HL-60/S4 treated with phorbol 12-myristate 13-acetate at 8.2 ng/mL for 4 days and 3 days (cell line): Measurements from ENCODE around the gene BMERB1.

Experiments
- in situ Hi-C: fragments of 300-500 bp; cut with MboI; formaldehyde crosslinking; loops from 2 replicates; pipeline ENCODE4 v1.15.0; 2022; ENCODE audit warnings: low sequenced_read_pairs

The BMERB1 gene

DNA sequence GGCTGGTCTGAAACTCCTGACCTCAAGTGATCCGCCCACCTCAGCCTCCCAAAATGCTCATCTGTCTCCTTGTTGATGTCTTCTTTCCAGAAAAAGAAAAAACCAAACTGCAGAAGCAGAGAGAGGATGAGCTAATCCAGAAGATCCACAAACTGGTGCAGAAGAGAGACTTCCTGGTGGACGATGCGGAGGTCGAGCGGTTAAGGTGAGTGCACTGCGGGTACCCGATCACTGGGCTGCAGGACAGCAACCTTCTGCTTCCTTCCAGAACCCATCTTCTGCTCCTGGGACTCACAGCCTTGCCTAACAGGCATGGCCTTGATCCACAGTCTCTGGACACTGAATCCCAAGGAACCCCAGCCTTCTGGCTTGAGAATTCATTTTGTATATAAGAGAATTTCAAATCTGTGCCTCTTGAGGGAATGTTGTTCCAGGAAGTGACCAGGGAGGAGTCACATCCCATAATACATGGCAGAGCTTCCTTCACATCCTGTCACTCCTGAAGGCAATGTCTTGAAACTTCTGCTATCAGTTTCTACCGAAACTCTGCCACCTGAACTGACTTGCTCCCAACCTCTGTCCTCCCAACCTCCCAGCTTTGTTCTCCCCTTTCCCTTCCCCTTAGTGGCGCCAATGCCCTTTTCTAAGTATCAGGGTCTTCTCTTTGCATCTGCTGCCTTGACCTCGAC is 146.9 kb downstream of the BMERB1 start:
- in situ Hi-C loops, result no loop called here

DNA sequence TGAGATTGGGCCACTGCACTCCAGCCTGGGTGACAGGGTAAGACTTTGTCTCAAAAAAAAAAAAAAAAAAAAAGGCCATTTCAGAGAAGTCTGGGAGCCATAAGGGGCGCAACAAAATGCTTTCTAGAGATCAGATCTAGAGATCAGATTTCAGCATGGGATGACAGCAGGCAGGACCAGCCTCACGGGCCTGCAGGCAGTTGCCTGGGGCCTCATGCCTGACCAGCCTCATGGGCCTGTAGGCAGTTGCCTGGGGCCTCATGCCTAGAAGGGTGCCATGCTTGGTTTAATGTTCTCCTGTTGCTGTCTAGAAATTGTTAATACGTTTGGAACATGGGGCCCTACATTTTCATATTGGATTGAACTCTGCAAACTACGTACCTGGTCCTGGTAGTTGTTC is 149.1 kb downstream of the BMERB1 start:
- in situ Hi-C loops, result no loop called here

DNA sequence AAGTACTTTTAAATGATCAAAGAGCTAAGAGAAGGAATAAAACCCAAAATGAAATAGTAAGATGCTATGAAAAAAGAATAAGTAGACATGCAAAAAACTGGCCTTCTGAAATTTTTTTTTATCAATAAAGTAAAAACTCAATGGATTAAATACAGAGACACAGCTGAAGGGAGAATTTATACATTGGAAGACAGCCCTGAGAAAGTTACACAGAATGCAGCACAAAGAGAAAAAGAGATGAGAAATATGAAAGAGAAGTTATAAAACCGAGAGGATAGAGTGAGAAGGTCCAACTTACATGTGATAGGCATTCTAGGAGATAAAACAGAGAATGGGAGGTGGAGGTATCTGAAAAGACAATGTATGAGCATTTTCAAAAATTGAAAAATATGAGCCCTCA is 151.6 kb downstream of the BMERB1 start:
- in situ Hi-C loops, result no loop called here

DNA sequence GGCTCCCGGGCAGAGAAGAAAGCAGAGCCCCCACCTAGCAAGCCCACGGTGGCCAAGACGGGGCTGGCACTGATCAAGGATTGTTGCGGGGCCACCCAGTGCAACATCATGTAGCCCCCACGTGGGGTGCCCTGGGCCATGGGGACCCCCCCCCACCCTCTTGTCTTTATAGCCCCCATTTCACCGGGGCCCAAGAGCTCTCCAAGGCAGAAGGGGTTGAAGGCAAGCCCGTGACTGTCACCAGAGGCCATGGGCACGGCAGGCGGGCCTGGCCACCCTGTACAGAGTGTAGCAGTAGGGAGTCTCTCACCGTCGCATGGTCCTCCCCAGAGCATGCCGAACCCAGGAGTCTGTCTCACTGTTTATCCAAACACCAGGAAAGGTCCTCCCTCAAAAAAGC is 152.3 kb downstream of the BMERB1 start:
- in situ Hi-C loops, result no loop called here

DNA sequence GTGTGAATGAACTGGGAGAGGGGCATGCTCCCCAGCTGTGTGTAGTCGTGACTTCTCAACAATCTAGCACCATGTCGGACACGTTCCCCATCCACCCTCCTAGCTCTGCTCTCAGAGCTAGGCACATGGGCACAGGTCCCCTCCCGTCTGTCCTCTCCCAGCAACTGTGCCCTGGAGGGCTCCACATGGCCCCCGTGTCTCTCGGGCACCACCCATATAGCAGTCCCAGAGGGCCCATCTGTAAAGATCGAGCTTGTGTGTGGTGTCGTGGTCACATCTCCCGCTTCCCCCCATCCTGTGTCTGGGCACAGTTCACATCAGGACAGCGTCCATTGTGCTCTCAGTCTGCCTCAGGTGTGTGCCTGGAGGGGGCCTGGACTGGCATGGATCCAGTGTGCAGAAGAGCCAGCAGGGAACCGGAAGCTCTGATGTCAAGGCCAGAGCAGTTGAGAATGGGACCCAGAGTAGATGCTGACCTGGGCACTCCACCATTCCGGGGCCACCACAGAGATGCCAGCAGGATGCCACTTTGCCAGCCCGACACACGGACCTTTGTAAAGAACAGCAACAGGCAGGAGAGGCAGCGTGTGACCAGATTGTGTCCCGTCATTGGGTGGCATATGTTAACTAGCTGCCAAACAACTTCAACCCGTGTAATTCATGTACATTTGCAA is 152.9 kb downstream of the BMERB1 start:
- in situ Hi-C loops, result no loop called here

DNA sequence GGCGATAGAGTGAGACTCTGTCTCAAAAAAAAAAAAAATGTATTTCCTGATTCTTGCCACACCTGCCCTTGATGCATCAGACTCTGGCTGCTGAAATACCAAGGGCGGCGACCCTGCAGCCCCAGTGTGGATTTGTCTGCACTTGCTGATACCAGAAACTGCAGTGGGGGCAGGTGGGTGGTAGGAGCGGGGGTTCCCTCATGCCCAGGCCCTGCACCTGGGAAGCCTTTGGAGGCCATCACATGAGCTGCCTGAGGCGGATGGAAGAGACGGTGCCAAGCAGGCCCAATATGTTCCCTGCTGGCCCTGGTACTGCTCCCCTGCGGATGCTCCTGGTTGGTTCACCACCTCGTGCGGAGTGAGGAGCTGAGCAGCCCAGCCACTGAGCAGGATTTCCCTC is 157.9 kb downstream of the BMERB1 start:
- in situ Hi-C loops, result no loop called here

DNA sequence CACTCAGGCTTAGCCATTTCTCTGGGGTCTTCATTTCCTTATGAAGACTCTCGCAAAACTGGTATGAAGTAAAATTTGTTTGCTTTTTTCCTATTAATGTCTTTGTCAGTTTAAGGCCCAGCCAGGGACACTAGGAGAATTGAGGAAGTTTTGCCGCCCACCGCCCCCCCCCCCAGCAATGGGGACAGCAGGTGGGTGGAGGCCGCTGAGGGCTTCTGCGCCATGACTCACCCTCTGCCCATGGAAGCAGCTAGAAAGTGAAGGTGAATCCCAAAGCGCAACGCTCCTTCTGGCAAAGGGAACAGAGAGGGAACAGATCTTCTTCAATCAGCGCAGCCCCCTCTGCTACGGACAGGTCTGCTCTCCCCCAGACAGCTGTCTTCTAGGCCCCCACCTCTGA is 158.8 kb downstream of the BMERB1 start:
- in situ Hi-C loops, result no loop called here

DNA sequence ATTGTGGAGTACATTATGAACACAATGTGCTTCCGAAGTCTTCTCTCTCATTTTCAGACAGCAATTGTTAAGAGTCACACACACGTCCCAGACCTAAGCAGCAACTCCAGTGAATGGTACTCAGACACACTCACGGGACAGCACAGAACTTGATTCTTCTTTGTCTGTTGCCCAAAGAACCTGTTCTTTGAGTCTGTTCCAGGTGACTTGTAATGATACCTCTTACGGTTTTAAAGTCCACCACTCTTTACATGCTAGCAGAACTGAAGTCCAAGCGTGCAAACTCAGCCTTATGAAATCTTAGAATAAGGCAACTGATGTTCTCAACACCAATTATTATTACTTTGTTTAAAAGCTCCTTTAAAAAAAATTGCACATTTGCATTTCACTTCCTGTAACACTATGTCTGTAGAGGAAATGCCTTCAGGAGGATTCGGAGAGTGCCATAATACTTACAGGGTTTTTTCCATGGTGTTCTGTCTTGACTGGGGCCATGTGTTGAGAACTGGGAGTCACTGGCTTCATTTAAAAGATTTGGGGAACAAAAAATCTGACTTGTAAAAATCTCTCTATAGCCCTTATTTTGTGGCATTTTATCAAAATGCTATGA is 160.4 kb downstream of the BMERB1 start:
- in situ Hi-C loops, result no loop called here

DNA sequence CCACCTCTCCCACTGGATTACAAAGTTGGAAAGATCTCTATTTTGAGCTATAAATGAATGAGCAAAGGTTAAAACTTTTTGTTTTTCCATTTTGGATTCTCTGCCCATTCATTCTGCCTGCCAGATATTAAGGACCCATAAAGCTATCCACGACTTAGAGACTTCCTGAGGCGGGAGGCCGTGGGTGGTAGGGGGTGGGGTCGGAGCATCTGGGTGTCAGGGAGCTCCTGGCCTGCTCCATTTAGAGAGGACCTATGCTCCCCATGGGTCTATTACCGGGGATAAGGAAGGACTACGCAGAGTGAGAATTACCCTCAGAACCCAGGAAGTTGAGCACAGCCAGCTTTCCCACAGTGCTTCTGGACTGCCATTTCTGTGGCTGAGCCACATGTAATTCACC is 162.7 kb downstream of the BMERB1 start:
- in situ Hi-C loops, result no loop called here

DNA sequence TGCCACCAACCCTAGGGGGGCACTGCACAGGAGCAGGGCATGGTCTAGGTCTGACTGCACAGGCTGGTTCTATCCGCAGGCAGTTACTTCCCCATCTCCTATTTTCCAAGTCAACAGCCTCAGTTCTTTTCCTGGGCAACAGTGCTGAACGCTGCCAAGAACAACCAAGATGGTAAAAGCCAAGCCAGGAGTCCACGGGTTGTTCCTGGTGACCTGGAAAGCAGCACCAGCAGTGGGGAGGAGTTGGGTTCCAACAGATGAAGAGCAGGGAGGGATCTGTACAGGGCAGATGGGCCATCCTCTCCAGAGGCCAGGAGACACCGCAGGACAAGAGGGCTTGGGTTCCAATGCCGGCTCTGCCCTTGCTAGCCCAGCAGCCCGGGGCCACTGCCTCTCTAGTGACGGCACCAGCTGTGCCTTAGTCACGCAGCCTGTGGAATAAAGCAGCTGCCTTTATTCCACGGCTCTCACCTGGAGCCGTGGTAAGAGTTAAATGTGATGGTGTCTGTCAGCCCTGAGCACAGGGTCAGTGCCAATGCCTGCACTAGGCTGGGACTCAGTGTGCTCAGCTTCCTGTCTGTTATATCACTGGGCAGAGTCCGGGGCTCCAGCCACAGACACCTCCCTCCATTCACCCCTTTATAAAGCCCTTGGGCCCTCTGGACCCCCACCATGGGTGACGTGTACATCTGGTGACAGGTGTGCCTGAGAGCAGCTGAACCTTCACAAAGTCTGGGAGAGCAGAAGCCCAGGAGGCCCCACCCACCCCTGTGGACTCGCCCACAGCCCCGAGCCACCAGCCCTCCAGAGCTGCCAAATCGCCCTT is 163.6 kb downstream of the BMERB1 start:
- in situ Hi-C loops, result no loop called here

DNA sequence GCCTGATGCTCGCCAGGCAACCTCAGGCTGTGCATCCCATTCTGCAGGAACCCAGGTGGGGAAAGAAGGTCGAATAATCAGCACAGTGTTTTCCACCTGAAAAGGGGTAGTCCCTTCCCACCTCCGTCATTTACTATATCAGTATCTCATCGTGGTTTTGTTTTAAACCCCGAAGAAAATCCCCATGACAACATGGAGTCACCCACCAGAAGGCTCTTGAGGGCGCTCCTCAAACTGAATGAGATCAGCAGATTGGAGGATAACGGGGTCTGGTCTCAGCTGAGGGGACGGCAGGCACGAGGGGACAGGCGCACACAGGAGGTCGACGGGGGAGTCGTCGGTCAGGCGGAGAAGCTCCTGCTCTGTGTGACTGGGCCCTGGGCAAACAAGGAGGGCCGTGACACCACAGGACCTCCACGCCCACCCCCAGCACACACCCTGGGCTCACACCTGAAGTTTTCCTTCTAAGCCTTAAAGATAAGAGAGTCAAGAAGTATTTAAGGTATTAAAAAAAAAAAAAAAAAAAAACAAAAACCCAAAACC is 164.3 kb downstream of the BMERB1 start:
- in situ Hi-C loops, result no loop called here

DNA sequence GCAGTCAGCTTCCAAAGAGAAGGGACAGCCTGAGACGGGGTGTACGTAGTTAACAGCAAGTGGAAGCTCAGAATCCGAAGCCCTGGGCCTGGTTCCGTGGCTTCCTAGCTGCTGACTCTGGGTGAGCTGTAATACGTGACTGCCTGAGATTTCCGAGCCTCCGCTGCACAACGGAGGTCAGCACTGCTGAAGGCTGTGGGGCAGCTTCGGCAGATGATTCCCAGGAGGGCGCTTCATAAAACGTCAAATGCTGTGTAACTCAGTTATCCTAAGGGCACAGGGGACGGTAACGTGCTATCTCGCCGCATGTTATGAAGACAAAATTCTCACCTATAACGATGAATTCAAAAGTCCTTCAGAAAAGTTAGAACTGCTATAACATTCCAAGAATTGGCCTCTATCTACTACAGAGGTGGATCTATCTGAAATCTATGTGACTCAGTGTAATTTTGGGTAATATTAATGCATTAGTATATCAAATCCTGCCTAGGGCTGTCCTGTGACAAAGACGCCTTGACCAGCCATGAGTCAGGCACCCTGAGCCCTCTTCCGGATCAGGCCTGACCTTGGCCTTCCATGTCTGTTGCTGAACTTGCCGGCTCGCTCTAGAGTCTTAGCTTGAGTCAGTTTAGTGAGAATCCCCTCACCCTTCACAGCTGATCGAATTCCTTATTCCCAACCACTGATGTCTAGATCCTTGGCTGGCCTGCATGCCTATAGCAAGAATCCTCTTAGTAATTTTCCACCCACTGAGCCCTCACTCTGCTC is 165.1 kb downstream of the BMERB1 start:
- in situ Hi-C loops, result no loop called here

DNA sequence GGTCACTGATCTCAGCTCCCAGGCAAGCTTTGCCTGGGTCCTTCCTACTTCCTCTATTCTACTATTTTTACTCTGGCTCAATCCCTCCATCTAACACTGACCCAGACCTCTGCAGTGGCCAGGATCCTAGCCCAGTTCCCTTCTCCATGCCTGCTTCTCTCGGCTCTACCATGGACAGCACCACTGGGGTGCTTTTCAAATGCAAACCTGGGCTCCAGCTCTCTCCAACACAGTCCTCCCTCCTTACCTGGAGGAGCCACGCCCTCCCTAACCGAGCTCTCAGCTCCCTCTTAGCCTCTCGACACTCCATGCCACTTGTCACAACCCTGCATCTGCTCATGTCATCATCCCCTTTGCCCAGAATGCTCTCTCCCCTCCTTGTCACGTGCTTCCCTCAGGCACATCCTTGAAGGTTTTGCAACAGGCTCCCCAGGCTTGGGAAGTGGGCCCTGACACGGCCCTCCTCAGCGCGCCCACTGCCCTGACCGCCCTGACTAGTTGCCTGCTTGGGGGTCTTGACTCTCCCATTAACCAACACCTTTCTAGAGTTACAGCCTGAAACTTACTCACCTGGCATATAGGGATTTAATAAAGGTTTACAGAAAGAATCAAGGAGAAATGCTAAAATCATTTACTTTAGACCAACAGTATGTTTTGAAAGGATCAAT is 167.0 kb downstream of the BMERB1 start:
- in situ Hi-C loops, result no loop called here

DNA sequence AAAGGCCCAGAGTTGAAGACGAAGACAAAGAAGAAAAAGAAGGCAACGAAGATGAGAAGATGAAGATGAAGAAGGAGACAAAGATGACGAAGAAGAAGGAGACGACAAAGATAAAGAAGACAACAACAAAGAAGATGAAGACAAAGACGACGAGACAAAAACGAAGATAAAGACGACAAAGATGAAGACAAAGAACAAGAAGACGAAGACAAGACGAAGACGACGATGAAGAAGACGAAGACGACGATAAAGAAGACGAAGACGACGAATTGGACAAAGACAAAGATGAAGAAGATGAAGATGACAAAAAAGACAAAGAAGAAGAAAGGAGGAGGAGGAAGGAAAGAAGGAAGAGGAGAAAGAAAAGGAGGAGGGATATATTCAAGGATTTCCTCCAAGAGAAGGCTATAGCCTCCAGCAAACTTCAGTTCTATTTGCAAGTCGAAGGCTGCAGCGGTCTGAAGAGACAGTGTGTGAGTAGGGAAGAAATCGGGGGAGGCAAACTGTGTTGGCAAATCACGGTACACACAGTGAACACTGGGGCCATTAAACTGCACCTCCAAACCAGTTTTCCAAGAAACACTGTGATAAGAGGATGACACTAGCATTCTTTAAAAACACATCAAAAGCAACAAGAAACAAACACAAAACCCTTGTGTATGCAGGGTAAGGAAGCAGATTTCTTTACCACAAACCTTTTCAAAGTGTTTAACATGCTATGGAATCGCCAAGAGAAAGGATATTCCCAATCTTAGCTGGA is 168.1 kb downstream of the BMERB1 start:
- in situ Hi-C loops, result no loop called here

DNA sequence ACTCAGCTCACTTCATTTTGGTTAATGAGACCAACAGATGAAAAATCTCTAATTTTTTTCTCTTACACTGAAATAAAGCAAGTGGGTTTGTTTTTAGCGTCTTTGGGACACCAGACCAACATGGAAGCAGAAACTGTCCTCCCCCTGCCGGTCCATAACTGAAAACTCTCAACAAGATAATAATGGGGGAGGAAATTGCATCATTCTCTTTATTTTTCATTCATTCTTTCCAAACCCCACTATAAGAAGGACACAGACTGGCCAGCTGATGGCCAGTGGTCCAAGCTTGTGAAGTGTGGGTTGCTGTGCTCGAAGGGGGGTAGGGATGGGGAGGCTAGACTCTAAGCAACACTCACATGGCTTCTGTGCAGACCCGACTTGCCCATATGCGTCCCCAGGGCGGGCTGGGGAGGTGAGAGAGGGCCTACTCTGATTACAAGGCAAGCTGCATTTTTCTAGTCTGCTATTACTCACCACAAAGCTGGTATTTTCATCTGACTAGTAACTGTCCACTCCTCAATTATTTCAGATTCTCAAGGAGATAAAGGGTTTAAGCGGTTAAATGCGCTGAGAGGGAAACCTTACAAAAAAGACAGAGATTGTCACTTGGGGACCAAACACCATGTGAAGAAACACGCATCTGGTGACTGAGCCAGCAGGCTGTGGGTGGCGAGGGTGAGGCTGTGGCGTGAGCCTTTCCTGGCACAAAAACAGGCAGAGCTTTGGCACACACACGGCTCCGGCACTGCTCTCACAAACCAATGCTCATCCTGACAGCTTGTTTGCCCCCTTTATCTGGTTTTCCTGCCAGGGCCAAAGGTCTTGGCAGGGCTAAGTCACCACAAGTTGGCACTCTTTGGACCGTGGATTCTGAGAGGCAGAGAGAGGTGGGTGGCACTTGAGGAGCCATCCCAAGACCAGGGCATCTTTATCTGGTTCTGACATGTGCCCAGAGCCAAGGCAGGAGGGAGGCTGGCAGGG is 170.4 kb downstream of the BMERB1 start:
- in situ Hi-C loops, result no loop called here

DNA sequence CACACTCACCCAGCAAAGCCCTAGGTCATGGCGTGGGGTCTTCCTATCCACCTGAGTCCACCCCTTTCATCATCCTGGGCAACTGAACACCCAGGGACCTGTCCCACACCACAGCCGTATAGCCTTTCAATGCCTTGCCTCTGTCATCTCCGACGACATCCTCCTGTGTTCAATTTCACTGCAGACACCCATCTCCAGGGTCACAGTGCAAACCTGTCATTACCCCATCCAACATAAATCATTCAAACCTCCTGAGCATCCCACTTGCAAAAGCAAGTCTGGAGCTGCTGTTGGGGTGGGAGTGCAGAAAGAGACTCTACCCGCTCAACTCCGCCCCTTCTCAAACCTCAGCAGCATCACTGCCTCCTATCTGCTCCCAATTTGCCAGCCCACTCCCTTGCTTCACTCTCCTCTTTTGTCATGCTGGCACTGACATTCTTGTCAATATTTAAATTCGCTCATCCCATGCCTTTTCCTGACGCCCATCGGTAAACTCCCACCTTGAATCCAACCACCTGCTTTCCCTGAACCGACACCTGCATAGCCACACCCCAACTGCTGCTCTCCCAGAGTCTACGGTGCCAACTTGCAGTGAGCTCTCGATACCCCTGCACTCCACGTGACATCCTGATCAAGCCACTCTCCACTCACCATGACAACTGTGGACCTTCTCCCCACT is 171.6 kb downstream of the BMERB1 start:
- in situ Hi-C loops, result no loop called here

DNA sequence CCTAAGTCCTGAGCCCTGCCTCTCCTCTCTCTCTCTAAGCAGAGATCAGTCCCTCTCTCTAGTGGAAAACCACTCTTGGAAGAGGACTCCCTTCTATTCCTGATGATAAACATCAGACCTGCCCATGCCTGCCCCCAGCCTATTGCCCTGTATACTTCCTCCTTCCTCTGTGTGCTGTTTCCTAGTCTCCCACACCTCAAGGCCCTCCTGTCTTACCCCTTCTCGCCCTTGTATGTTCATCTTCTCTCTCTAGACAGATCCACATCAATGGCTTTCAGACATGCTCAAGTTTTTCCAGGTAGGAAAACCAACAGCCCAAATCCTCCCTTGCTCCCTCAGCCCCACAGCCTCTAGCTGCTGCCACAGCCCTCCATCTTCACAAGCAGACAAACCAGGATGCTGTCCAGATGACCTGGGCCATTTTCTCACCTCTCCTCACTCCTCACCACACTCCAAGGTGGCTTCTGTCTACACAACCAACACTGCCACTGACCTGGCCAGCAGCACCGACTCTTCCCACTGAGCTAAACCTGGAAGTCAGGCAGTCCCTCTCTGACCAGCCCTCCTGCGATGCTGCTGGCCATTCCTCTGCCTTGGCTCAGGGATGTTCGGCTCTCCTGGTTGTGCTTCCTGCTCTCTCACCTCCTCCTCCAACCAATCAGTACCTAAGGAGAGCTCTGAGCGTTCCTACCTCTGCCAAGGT is 172.3 kb downstream of the BMERB1 start:
- in situ Hi-C loops, result no loop called here
